HepG2 (cell line): ENCODE results near the gene AZU1. TPM values are rescaled to one million over a fixed set of nuclear protein-coding genes. Genes with fewer than 3 reads are reported as not detected.

Experiments used
- MLX ChIP-seq: IDR thresholded peaks from 2 replicates; pipeline ENCODE4 v1.6.1; 2016
- PHB2 ChIP-seq: fragments of 450-650 bp; IDR thresholded peaks from 2 replicates; pipeline ENCODE4 v1.6.1; 2018; ENCODE audit not compliant: partially characterized antibody
- SIN3A ChIP-seq: IDR thresholded peaks from 2 replicates; pipeline ENCODE4 v1.6.1; 2011; ENCODE audit warnings: low read depth, mild to moderate bottlenecking, control low read depth, low read length, borderline replicate concordance
- SMAD1 ChIP-seq: sonication (generic); formaldehyde crosslinking; IDR thresholded peaks from 2 replicates; pipeline ENCODE4 v1.4.0; 2020; ENCODE audit warnings: missing genetic modification reagents, low read depth, mild to moderate bottlenecking, borderline replicate concordance
- SMARCC2 ChIP-seq: fragments of 450-650 bp; IDR thresholded peaks from 2 replicates; pipeline ENCODE4 v1.6.1; 2017; ENCODE audit warnings: antibody characterized with exemption, mild to moderate bottlenecking
- TCF7 ChIP-seq: sonication (generic); IDR thresholded peaks from 2 replicates; pipeline ENCODE4 v1.6.1; 2016; ENCODE audit warnings: antibody characterized with exemption, low read depth
- TCF7L2 ChIP-seq: IDR thresholded peaks from 2 replicates; pipeline ENCODE4 v1.6.1; 2011; ENCODE audit warnings: mild to moderate bottlenecking, low read depth, low read length, moderate library complexity
- ZBTB43 ChIP-seq: sonication (generic); formaldehyde crosslinking; conservative IDR thresholded peaks from 2 replicates; pipeline ENCODE4 v1.4.0; 2020; ENCODE audit warnings: missing genetic modification reagents
- ZNF292 ChIP-seq: sonication (generic); formaldehyde crosslinking; IDR thresholded peaks from 2 replicates; pipeline ENCODE4 v1.8.1; 2022; ENCODE audit warnings: mild to moderate bottlenecking, low read depth, missing genetic modification reagents, borderline replicate concordance
- ZNF512B ChIP-seq: sonication (generic); formaldehyde crosslinking; IDR thresholded peaks from 2 replicates; pipeline ENCODE4 v1.5.1; 2020; ENCODE audit warnings: missing genetic modification reagents, mild to moderate bottlenecking, borderline replicate concordance
- ZNF513 ChIP-seq: sonication (generic); formaldehyde crosslinking; conservative IDR thresholded peaks from 2 replicates; pipeline ENCODE4 v1.5.0; 2020; ENCODE audit warnings: missing genetic modification reagents
- ZNF563 ChIP-seq: sonication (generic); formaldehyde crosslinking; IDR thresholded peaks from 2 replicates; pipeline ENCODE4 v1.8.0; 2022; ENCODE audit warnings: mild to moderate bottlenecking, moderate library complexity, missing genetic modification reagents
- ZNF616 ChIP-seq: sonication (generic); formaldehyde crosslinking; IDR thresholded peaks from 2 replicates; pipeline ENCODE4 v1.5.0; 2020; ENCODE audit warnings: low read depth, mild to moderate bottlenecking, missing genetic modification reagents
- polyA plus RNA-seq, 8 experiments: library from polyadenylated mRNA; depleted of rRNA in 3 of 8; stranded (reverse) in 7 of 8; unstranded in 1 of 8; fragments of >200 nt; fragmentation: Illumina TruSeq in 4 of 8; extraction: Trizol in 4 of 8; gene quantifications; 2 replicates each; pipeline versions ENCODE4 v1.2.1 to v1.2.3, GENCODE V29; 2011 to 2016; ENCODE audit warnings: low read depth in 4 of 8, missing spikeins in 1 of 8, mixed read lengths in 1 of 8; ENCODE audit not compliant: insufficient read depth in 1 of 8
- total RNA-seq, 5 experiments: library from RNA; depleted of rRNA; stranded (reverse); fragments of >200 nt; fragmentation: Illumina TruSeq; extraction: Trizol; gene quantifications; 2 replicates each; pipeline ENCODE4 v1.2.3, GENCODE V29; 2016; ENCODE audit warnings: low read depth in 1 of 5
- TF ChIP-seq, protein P1 (sequence below): IDR thresholded peaks from 2 replicates; pipeline ENCODE4 v1.6.1; 2018; ENCODE audit warnings: missing genetic modification reagents
- TF ChIP-seq, protein P2 (sequence below): sonication (generic); formaldehyde crosslinking; IDR thresholded peaks from 2 replicates; pipeline ENCODE4 v1.9.0; 2021; ENCODE audit warnings: missing genetic modification reagents, mild to moderate bottlenecking, borderline replicate concordance
- TF ChIP-seq, protein P3 (sequence below): sonication (generic); formaldehyde crosslinking; IDR thresholded peaks from 2 replicates; pipeline ENCODE4 v1.8.1; 2023; ENCODE audit warnings: missing genetic modification reagents, inconsistent platforms, borderline replicate concordance

Gene AZU1
- total and polyA plus RNA-seq, 2 of the 13 experiments (the other 11 are each of a cell fraction or from before 2014, with no cell fraction given), result not detected

- TF ChIP-seq ZNF512B (CRISPR knock-in tag), result no peak
- no peak for TF ChIP-seq SIN3A
- TF ChIP-seq TCF7L2, result no peak
- TF ChIP-seq, protein P1, sequence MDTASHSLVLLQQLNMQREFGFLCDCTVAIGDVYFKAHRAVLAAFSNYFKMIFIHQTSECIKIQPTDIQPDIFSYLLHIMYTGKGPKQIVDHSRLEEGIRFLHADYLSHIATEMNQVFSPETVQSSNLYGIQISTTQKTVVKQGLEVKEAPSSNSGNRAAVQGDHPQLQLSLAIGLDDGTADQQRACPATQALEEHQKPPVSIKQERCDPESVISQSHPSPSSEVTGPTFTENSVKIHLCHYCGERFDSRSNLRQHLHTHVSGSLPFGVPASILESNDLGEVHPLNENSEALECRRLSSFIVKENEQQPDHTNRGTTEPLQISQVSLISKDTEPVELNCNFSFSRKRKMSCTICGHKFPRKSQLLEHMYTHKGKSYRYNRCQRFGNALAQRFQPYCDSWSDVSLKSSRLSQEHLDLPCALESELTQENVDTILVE (CRISPR knock-in tag), result peak; percentile 89; the same call in 1 of the 2 replicates
- TF ChIP-seq ZNF513 (CRISPR knock-in tag), result 0 out of 2 replicates have a peak, but pooled peaks have one; percentile 32
- TF ChIP-seq, protein P2, sequence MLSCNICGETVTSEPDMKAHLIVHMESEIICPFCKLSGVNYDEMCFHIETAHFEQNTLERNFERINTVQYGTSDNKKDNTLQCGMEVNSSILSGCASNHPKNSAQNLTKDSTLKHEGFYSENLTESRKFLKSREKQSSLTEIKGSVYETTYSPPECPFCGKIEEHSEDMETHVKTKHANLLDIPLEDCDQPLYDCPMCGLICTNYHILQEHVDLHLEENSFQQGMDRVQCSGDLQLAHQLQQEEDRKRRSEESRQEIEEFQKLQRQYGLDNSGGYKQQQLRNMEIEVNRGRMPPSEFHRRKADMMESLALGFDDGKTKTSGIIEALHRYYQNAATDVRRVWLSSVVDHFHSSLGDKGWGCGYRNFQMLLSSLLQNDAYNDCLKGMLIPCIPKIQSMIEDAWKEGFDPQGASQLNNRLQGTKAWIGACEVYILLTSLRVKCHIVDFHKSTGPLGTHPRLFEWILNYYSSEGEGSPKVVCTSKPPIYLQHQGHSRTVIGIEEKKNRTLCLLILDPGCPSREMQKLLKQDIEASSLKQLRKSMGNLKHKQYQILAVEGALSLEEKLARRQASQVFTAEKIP, result no peak
- peak; percentile 75 for TF ChIP-seq MLX (CRISPR knock-in tag)
- TF ChIP-seq ZNF563 (CRISPR knock-in tag), result peak; percentile 36; the same call in 1 of the 2 replicates
- no peak for TF ChIP-seq PHB2
- TF ChIP-seq ZBTB43 (CRISPR knock-in tag), result peak; percentile 52
- no peak for TF ChIP-seq TCF7
- no peak for TF ChIP-seq SMARCC2
- no peak for TF ChIP-seq ZNF292 (CRISPR knock-in tag)
- TF ChIP-seq SMAD1 (CRISPR knock-in tag), result no peak
- no peak; the same call in 1 of the 2 replicates for TF ChIP-seq ZNF616 (CRISPR knock-in tag)
- TF ChIP-seq, protein P3, sequence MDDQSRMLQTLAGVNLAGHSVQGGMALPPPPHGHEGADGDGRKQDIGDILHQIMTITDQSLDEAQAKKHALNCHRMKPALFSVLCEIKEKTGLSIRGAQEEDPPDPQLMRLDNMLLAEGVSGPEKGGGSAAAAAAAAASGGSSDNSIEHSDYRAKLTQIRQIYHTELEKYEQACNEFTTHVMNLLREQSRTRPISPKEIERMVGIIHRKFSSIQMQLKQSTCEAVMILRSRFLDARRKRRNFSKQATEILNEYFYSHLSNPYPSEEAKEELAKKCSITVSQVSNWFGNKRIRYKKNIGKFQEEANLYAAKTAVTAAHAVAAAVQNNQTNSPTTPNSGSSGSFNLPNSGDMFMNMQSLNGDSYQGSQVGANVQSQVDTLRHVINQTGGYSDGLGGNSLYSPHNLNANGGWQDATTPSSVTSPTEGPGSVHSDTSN (CRISPR knock-in tag), result no peak
Measured at GRCh38 chr19:796692-797527, 30.7 kb upstream of the AZU1 start, which contains the start of gene PTBP1 (continued).
